GM18502 (cell line): Measurements from ENCODE around the gene MUSTN1.

Source experiments
- ATAC-seq: cut with Tn5 transposase; IDR thresholded peaks from one replicate; pipeline ENCODE4 v1.9.1; 2021; ENCODE audit warnings: mild to moderate bottlenecking; ENCODE audit not compliant: unreplicated experiment, poor library complexity

The MUSTN1 gene

DNA sequence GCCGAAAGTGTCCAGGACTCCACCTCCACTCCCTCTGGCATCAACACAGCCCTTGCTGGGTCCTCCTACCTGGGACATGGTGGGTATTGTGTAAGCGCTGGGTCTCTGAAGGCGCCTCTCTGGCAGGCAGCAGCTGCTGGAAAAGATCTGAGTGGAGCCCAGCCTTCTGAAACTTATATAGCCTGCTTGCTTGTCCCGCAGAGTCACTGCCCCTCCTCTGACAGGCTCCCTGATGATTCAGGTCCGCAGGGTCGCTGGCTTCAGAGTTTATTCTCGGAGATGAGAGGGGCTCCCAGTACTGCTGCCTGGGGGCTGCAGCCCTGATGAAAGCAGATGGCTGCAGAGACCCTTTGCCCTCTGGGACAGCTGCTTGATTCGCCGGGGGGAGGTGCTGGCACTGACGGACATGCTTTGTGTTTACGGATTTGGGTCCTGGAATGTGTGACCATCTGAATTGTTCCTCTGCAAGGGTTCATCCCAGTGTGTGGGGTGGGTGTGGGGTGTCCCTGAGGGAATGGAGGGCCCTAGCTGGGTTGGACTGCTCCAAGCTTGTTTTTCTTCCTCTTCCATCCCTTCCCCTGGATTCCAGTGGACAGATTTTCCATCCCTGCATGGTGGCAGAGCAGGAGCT lies at the start of gene MUSTN1:
Gene MUSTN1, minus strand, starts transcription at position 149 of the 631 bp plus-strand sequence. Its CDS starts 71 bp downstream, at position 78.
- ATAC-seq, result no peak

DNA sequence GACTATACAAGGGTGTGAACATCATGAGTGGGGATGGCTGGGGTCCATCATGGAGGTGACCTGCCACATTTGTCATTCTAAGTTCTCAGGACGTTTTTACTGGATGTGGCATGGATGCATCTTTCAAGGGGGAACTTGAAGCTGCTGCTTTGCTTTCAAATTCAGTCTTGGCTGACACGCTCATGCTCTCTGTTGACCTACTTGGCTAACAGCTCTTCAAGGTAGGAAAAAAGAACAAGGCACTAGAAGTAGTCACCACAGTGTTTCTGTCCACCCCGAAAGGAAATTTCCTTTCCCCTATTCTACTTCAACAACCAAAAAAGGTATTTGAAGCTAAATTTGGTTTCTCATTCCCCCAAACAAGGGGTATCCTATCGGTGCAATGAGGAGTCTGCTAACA lies 47.6 kb upstream of the MUSTN1 start:
- no peak for ATAC-seq

GRCh38 chr3:52881871-52882270 lies 47.1 kb upstream of the MUSTN1 start:
- ATAC-seq, result no peak

- no peak for ATAC-seq
Measured at GRCh38 chr3:52880474-52880873, 45.7 kb upstream of the MUSTN1 start.

- ATAC-seq, result no peak
Measured at GRCh38 chr3:52880047-52880446, 45.2 kb upstream of the MUSTN1 start.

DNA sequence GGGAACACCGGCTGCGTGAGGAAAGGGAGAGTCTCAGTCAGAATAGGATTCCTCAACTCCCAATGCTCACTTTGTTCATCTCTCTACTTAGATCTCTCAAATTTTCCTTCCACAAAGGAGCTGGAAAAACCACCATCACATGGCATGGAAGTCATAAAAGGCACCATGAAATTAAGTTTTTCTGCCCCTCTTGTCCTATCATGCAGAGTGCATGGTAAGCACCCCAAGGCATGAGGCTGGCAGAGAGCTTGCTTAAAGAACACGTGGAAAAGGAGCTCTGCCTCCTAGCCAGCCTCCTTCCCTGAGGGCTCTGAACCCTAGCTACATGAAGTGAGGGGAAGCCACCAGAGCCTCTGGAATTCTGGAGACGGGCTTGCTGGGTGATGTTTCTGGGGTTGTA lies 44.8 kb upstream of the MUSTN1 start:
- ATAC-seq, result no peak

DNA sequence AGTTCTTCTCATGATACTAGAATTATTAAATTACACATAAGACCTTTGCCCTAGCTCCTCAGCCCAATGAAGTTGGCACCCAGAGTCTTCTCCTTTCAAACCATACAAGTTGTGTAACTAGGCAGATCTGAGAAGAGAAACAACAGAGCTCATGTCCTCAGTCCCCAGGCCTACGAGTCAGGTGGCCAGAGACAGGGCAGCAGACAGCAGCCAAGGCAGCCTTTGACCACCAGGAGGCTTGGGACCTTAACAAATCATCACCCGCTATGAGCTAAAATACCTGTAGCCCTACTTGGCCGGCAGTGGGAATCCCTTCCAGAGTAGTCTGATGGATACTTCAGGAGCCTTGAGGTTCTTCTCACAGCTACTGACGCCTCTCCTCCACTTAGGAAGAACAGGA lies 44.3 kb upstream of the MUSTN1 start:
- ATAC-seq, result no peak

DNA sequence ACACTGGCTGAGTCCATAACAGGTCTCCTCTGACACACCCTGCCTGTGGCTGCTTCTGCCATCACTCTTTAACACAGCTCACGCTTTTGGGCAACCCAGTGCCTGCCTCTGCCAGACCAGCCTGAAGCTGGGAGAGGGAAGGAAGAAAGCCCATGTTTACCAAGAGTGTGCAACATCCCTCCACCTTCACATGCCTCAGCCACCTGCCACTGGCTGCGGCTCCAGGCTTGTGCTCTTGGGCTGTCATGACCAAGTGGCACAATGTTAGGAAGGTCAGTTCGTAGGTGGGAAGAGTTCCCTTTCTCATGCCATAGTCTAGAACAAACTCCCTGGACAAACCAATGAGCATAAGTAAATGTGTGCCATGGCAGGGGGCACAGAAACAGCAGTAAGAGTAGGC lies 42.3 kb upstream of the MUSTN1 start:
- no peak for ATAC-seq

- ATAC-seq, result no peak
Measured at GRCh38 chr3:52874864-52875587, 40.2 kb upstream of the MUSTN1 start.

DNA sequence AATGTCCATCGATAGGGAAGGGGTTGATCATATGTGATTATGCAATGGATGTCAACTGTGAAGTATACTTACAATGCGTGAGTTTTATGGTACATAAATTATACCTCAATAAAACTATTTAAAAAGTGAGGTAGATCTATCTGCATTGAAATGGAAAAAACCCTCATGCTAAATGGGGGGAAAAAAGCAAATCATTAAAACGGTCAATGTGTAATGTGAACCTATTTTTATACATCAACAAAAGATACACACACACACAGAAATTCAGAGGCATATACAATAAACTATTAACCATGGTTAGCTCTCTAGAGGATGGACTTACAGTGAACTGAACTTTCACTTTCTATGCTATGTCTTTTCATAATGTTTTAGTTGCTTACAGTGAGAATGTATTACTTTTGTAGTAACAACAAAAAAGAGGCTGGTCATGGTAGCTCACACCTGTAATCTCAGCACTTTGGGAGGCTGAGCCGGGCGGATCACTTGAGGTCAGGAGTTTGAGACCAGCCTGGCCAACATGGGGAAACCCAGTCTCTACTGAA lies 39.4 kb upstream of the MUSTN1 start:
- no peak for ATAC-seq

DNA sequence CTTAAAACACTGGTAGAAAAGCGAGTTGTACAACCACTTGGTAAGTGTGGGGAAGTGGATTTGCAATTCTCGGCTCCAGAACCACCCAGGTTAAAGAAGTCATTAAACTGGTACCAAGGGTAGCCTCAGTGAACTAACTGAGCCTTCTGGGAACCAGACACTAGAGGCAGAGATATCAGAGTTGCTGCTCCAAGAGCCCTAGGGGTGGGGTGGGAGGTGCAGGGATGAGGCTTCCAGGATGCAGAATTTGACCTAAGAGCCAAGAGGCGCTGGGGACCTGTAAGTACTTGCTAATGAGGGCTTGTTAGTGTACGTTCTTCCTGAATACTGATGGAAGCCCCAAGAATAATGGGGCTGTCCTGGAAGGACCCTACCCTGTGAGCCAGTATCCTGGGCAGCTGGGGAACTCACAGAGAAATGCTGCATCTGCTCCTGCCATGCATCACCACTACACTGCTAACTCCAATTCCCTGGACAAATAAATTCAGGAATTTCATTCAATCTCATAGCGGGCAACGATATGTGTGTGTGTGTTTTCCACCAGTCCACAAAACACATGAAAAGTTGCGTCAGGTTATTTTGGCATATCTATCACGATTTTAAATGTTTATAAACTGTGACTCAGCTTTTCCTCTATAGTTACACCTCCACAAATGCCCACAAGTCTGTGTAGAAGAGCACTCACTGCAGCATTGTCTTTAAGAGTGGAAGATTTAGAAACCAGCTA lies 38.8 kb upstream of the MUSTN1 start:
- no peak for ATAC-seq

DNA sequence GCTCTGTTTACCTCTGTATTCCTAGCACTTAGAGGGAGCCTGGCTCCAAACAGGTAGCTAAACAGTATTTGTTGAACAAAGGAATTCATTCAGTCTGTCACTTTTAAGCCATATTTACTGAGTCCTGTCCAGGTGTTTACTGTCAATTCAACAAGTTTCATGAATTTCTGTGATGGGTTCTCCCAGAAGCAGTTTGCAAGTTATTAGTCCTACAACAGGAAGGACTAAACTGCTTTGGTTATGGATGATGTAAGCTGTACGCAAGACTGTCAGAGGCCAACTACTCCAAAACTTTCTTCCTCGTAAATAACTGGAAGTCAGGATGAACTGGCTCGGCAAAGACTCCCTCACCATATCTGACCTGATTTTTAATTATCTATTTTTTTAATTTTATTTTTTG lies 37.4 kb upstream of the MUSTN1 start:
- ATAC-seq, result no peak

DNA sequence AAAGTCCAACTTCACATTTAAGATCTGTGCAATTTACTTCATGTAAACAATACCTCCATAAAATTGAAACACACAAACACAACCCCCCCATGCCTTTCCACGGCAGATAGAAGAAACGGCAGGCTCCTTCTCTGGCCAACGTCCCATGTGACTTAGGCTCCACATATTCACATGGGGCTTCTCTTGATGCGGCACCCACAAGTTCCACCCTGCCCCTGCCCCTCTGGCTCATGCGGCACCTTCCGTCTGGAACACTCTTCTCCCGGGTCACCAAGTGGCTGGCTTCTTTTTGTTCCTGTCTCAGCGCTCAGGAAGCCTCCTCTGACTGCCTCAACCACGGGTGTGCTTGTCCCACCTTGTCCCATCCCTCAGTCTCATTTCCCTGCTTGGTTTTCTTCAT lies 36.9 kb upstream of the MUSTN1 start:
- ATAC-seq, result no peak

DNA sequence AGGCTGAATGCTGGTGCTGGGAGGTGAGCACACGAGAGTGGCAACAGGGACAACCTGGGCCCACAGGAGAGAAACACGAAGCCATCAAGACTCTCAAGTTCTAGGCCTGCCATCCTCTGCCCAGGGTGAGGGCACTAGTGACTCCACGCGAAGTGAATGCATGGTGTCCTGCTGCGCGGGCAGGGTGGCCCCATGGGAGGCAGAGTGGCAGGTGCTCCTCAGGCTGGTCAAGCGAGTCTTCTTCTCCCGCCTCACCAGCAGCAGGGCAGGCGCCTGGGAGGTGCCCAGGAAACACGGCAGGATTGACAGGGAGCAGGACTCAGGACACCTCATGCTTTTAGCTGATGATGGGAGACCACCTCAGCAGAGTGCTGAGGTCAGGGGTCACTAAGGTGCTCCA lies 35.7 kb upstream of the MUSTN1 start:
- no peak for ATAC-seq

GRCh38 chr3:52866427-52866826 lies 31.6 kb upstream of the MUSTN1 start:
- ATAC-seq, result no peak

- no peak for ATAC-seq
Measured at GRCh38 chr3:52865994-52866393, 31.2 kb upstream of the MUSTN1 start.

DNA sequence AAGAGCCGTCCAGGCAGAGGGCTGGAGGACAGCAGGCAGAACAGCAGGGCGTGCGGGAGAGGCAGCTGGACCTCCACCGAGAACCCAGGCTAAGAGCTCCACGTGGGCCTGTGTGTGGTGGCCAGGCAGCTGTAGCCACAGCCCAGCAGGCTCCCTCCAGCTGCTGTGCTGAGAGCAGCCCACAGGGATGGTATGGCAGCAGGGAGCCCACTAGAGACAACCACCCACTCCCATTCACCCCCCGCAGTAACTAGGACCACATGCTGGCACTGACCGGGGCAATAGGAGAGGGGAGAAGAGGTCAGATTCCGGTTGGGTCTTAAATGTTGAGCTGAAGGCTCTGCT lies 25.6 kb upstream of the MUSTN1 start:
- no peak for ATAC-seq

DNA sequence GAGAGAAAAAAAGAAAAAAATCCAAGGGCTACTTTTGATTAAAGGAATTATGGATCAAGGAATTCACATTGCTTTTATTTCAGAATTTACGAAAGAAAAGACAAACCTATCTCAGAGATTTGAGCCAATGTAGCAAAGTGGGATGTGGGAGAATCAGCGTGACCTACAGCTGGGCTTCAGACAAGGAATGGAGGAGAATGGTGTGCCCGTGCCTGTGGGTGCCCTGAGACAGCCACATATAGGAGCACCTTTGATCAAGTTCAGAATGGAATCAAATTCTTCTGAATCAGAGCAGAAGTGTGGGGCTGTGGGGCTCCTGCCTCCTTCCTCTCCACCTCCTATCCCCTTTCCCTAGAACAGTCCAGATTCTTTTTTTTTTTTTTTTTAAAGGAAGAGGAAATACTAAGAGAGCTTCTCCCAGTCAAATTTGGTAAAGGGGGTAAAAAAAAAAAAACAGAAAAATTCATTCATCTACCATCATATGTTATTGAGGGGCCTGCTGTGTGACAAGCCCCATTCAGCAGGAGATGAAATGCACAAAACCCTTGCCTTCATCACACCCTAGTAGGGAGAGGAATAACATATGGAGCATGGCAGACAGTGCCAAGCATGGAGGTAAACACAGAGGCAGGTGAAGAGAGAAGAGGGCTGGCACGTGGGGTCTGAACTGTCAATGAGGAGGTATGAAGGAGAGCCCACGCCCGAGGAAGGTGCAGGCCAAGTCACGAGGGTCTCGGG lies 25.0 kb upstream of the MUSTN1 start:
- ATAC-seq, result no peak

DNA sequence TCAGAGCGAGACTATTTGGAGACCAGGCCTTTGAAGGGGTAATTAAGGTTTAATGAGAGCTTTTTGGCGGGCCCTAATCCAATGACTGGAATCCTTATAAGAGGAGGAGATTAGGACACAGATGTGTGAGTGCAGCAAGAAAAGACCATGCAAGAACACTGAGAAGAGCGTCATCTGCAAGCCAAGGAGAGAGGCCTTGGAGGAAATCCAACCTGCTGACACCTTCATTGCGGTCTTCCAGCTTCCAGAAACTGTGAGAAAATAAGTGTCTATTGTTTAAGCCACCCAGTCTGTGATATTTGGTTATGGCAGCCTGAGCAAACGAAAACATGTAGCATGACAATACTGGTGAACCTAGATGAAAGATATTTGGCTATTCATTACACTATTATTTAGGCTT lies 23.0 kb upstream of the MUSTN1 start:
- ATAC-seq, result no peak

- no peak for ATAC-seq
Measured at GRCh38 chr3:52857133-52857532, 22.3 kb upstream of the MUSTN1 start.

DNA sequence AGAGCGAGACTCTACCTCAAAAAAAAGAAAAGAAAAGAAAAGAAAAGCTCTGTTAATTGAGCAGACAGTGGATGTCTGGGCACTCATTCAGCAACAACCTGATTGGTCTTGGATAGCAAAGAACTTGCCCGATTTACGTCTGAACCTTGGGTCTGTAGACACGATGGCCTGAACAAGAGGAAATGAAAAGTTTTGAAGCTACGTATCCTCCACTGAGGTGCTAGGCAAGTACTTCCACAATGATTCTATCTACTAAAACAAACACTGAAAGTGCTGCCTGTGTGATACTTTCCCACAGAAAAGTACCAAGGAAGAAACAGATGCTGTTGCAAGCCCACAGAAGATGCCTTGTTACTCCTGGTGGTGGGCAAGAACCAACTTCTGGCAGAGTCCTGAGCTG lies 21.8 kb upstream of the MUSTN1 start:
- ATAC-seq, result no peak
